HepG2 (cell line): ENCODE results near the gene ADAMTS4. TPM values are rescaled to one million over a fixed set of nuclear protein-coding genes. Genes with fewer than 3 reads are reported as not detected.

Source experiments
- BORCS8-MEF2B ChIP-seq: sonication (generic); formaldehyde crosslinking; IDR thresholded peaks from 2 replicates; pipeline ENCODE4 v1.8.0; 2022; ENCODE audit warnings: mild to moderate bottlenecking, missing genetic modification reagents
- CCDC6 ChIP-seq: sonication (generic); formaldehyde crosslinking; IDR thresholded peaks from 2 replicates; pipeline ENCODE4 v1.8.1; 2022; ENCODE audit warnings: mild to moderate bottlenecking, missing genetic modification reagents, moderate library complexity
- CERS6 ChIP-seq: sonication (generic); formaldehyde crosslinking; IDR thresholded peaks from 2 replicates; pipeline ENCODE4 v1.5.0; 2020; ENCODE audit warnings: missing genetic modification reagents
- CREB1 ChIP-seq, 2 experiments: fragments of 450-650 bp in 1 of 2; IDR thresholded peaks; 2 replicates each; pipeline ENCODE4 v1.6.1; 2016 to 2017; ENCODE audit warnings: control low read depth in 1 of 2, mild to moderate bottlenecking in 1 of 2, missing compliant biosample characterization in 1 of 2, missing genetic modification characterization in 1 of 2
- FOXA1 ChIP-seq, 2 experiments: fragments of 450-650 bp in 1 of 2; sonication (generic) in 1 of 2; formaldehyde crosslinking in 1 of 2; IDR thresholded peaks; 2 replicates each; pipeline versions ENCODE4 v1.4.0 to v1.6.1; 2016 to 2020; ENCODE audit warnings: missing genetic modification reagents in 1 of 2
- FOXC1 ChIP-seq: sonication (generic); formaldehyde crosslinking; IDR thresholded peaks from 2 replicates; pipeline ENCODE4 v1.8.0; 2022; ENCODE audit warnings: mild to moderate bottlenecking, missing genetic modification reagents, borderline replicate concordance
- GTF3A ChIP-seq: sonication (generic); formaldehyde crosslinking; conservative IDR thresholded peaks from 2 replicates; pipeline ENCODE4 v1.4.0; 2020; ENCODE audit warnings: mild to moderate bottlenecking, missing genetic modification reagents
- HDAC6 ChIP-seq: fragments of 200-600 bp; sonication (generic); IDR thresholded peaks from 2 replicates; pipeline ENCODE4 v1.7.0; 2017; ENCODE audit warnings: mild to moderate bottlenecking, antibody characterized with exemption, low read length, low read depth
- IKZF5 ChIP-seq: IDR thresholded peaks from 2 replicates; pipeline ENCODE4 v1.6.1; 2018; ENCODE audit warnings: missing genetic modification reagents, mild to moderate bottlenecking, missing compliant biosample characterization
- MEF2D ChIP-seq: sonication (generic); formaldehyde crosslinking; IDR thresholded peaks from 2 replicates; pipeline ENCODE4 v1.5.1; 2020; ENCODE audit warnings: mild to moderate bottlenecking, missing genetic modification reagents
- MEIS1 ChIP-seq: sonication (generic); formaldehyde crosslinking; IDR thresholded peaks from 2 replicates; pipeline ENCODE4 v1.9.0; 2021; ENCODE audit warnings: mild to moderate bottlenecking, missing genetic modification reagents, moderate library complexity, borderline replicate concordance
- NCOA1 ChIP-seq: sonication (generic); formaldehyde crosslinking; IDR thresholded peaks from 2 replicates; pipeline ENCODE4 v1.9.0; 2021; ENCODE audit warnings: missing genetic modification reagents
- PITX1 ChIP-seq: sonication (generic); formaldehyde crosslinking; IDR thresholded peaks from 2 replicates; pipeline ENCODE4 v1.5.1; 2020; ENCODE audit warnings: mild to moderate bottlenecking, missing genetic modification reagents
- RFX1 ChIP-seq: fragments of 450-650 bp; IDR thresholded peaks from 2 replicates; pipeline ENCODE4 v1.6.1; 2017
- TBP ChIP-seq: sonication (generic); formaldehyde crosslinking; IDR thresholded peaks from 2 replicates; pipeline ENCODE4 v1.5.0; 2020; ENCODE audit warnings: missing genetic modification reagents
- TBX2 ChIP-seq: sonication (generic); formaldehyde crosslinking; IDR thresholded peaks from 2 replicates; pipeline ENCODE4 v1.5.0; 2020; ENCODE audit warnings: missing genetic modification reagents, mild to moderate bottlenecking, borderline replicate concordance
- U2AF2 ChIP-seq: fragments of 200-400 bp; formaldehyde crosslinking; IDR thresholded peaks from 2 replicates; pipeline ENCODE4 v1.6.1; 2017; ENCODE audit warnings: low read depth, mild to moderate bottlenecking, low read length
- ZNF251 ChIP-seq: sonication (generic); formaldehyde crosslinking; IDR thresholded peaks from 2 replicates; pipeline ENCODE4 v1.9.0; 2021; ENCODE audit warnings: mild to moderate bottlenecking, missing genetic modification reagents
- ZNF264 ChIP-seq: sonication (generic); formaldehyde crosslinking; IDR thresholded peaks from 2 replicates; pipeline ENCODE4 v1.4.0; 2020; ENCODE audit warnings: missing genetic modification reagents
- ZNF569 ChIP-seq: sonication (generic); formaldehyde crosslinking; IDR thresholded peaks from 2 replicates; pipeline ENCODE4 v1.5.0; 2020; ENCODE audit warnings: mild to moderate bottlenecking, missing genetic modification reagents, moderate library complexity, borderline replicate concordance
- ZNF761 ChIP-seq: sonication (generic); formaldehyde crosslinking; conservative IDR thresholded peaks from 2 replicates; pipeline ENCODE4 v1.4.0; 2020; ENCODE audit warnings: mild to moderate bottlenecking, missing genetic modification reagents
- ZNF850 ChIP-seq: sonication (generic); formaldehyde crosslinking; conservative IDR thresholded peaks from 2 replicates; pipeline ENCODE4 v1.9.0; 2021; ENCODE audit warnings: mild to moderate bottlenecking, missing genetic modification reagents
- polyA plus RNA-seq, 8 experiments: library from polyadenylated mRNA; depleted of rRNA in 3 of 8; stranded (reverse) in 7 of 8; unstranded in 1 of 8; fragments of >200 nt; fragmentation: Illumina TruSeq in 4 of 8; extraction: Trizol in 4 of 8; gene quantifications; 2 replicates each; pipeline versions ENCODE4 v1.2.1 to v1.2.3, GENCODE V29; 2011 to 2016; ENCODE audit warnings: low read depth in 4 of 8, missing spikeins in 1 of 8, mixed read lengths in 1 of 8; ENCODE audit not compliant: insufficient read depth in 1 of 8
- total RNA-seq, 5 experiments: library from RNA; depleted of rRNA; stranded (reverse); fragments of >200 nt; fragmentation: Illumina TruSeq; extraction: Trizol; gene quantifications; 2 replicates each; pipeline ENCODE4 v1.2.3, GENCODE V29; 2016; ENCODE audit warnings: low read depth in 1 of 5
- TF ChIP-seq, protein P1 (sequence below): sonication (generic); formaldehyde crosslinking; IDR thresholded peaks from 2 replicates; pipeline ENCODE4 v1.4.0; 2020; ENCODE audit warnings: missing genetic modification reagents
- TF ChIP-seq, protein P2 (sequence below): sonication (generic); formaldehyde crosslinking; IDR thresholded peaks from 2 replicates; pipeline ENCODE4 v1.5.0; 2020; ENCODE audit warnings: mild to moderate bottlenecking, low read depth, missing genetic modification reagents, borderline replicate concordance
- TF ChIP-seq, protein P3 (sequence below): sonication (generic); formaldehyde crosslinking; IDR thresholded peaks from 2 replicates; pipeline ENCODE4 v1.4.0; 2020; ENCODE audit warnings: missing genetic modification reagents, low read depth, mild to moderate bottlenecking, borderline replicate concordance

ADAMTS4 gene
- total and polyA plus RNA-seq, 2 of the 13 experiments (the other 11 are each of a cell fraction or from before 2014, with no cell fraction given): 0.51 to 1.7 TPM

GRCh38 chr1:161238039-161238473 is 39.2 kb upstream of the ADAMTS4 start, which contains the start of gene NR1I3 (continued):
- TF ChIP-seq HDAC6: no peak
- TF ChIP-seq TBP (CRISPR knock-in tag): no peak
- TF ChIP-seq GTF3A: no peak
- no peak for TF ChIP-seq ZNF251
- peak; percentile 84; the same call in 1 of the 2 replicates for TF ChIP-seq TBX2 (CRISPR knock-in tag)
- TF ChIP-seq RFX1: no peak
- TF ChIP-seq PITX1 (CRISPR knock-in tag): peak; percentile 85
- no peak for TF ChIP-seq CREB1 (IDR thresholded peaks at IDR 0.05)
- TF ChIP-seq CREB1 (CRISPR knock-in tag; IDR thresholded peaks at IDR 0.05): peak; percentile 85
- no peak for TF ChIP-seq CERS6 (CRISPR knock-in tag)
- TF ChIP-seq FOXA1 (IDR thresholded peaks at IDR 0.05): no peak
- TF ChIP-seq FOXA1 (CRISPR knock-in tag; IDR thresholded peaks at IDR 0.05): no peak
- TF ChIP-seq NCOA1 (CRISPR knock-in tag): no peak
- 0 out of 2 replicates have a peak, but pooled peaks have one; percentile 21 for TF ChIP-seq FOXC1 (CRISPR knock-in tag)
- no peak for TF ChIP-seq CCDC6 (CRISPR knock-in tag)
- TF ChIP-seq U2AF2: no peak
- TF ChIP-seq BORCS8-MEF2B (CRISPR knock-in tag): no peak
- TF ChIP-seq MEF2D: peak; percentile 31; the same call in 1 of the 2 replicates
- no peak for TF ChIP-seq MEIS1
- no peak for TF ChIP-seq ZNF850 (CRISPR knock-in tag)
- TF ChIP-seq ZNF264 (CRISPR knock-in tag): no peak
- TF ChIP-seq, protein P1, sequence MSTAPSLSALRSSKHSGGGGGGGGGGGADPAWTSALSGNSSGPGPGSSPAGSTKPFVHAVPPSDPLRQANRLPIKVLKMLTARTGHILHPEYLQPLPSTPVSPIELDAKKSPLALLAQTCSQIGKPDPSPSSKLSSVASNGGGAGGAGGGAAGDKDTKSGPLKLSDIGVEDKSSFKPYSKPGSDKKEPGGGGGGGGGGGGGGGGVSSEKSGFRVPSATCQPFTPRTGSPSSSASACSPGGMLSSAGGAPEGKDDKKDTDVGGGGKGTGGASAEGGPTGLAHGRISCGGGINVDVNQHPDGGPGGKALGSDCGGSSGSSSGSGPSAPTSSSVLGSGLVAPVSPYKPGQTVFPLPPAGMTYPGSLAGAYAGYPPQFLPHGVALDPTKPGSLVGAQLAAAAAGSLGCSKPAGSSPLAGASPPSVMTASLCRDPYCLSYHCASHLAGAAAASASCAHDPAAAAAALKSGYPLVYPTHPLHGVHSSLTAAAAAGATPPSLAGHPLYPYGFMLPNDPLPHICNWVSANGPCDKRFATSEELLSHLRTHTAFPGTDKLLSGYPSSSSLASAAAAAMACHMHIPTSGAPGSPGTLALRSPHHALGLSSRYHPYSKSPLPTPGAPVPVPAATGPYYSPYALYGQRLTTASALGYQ: no peak
- TF ChIP-seq, protein P2, sequence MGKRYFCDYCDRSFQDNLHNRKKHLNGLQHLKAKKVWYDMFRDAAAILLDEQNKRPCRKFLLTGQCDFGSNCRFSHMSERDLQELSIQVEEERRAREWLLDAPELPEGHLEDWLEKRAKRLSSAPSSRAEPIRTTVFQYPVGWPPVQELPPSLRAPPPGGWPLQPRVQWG (CRISPR knock-in tag): no peak
- 0 out of 2 replicates have a peak, but pooled peaks have one; percentile 36 for TF ChIP-seq IKZF5 (CRISPR knock-in tag)
- TF ChIP-seq, protein P3, sequence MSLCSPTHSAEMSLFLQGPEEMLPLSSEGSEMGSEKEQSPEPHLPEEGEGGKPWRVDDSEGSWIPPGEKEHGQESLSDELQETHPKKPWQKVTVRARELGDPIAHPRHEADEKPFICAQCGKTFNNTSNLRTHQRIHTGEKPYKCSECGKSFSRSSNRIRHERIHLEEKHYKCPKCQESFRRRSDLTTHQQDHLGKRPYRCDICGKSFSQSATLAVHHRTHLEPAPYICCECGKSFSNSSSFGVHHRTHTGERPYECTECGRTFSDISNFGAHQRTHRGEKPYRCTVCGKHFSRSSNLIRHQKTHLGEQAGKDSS: peak; percentile 51; the same call in 1 of the 2 replicates
- TF ChIP-seq ZNF569 (CRISPR knock-in tag): no peak
- no peak for TF ChIP-seq ZNF761
